Astrocyte (in vitro differentiated cells and primary cell): ENCODE measurements around the gene PCP4L1. TPM values are rescaled to one million over a fixed set of nuclear protein-coding genes. Genes with fewer than 3 reads are reported as not detected.

Experiments used
- DNase-seq: peaks from one replicate; pipeline ENCODE4 v3.0.0-alpha.2; 2010; ENCODE audit warnings: low read depth
- FAIRE-seq: peaks from 2 replicates; lab custom pipeline; 2011; peaks lifted over from hg19 to GRCh38; lab: Jason Lieb, UNC
- H2AFZ ChIP-seq: 2 replicates; pipeline ENCODE4 v1.6.0; 2012; ENCODE audit warnings: low read depth, low read length, inconsistent platforms
- H3K27ac ChIP-seq: 2 replicates; pipeline ENCODE4 v1.5.1; 2011; ENCODE audit warnings: low read depth, low read length, inconsistent platforms
- H3K27me3 ChIP-seq: 2 replicates; pipeline ENCODE4 v1.6.0; 2011; ENCODE audit warnings: low read length, inconsistent platforms; ENCODE audit not compliant: insufficient read depth
- H3K36me3 ChIP-seq: 2 replicates; pipeline ENCODE4 v1.5.1; 2011; ENCODE audit warnings: low read length, inconsistent platforms; ENCODE audit not compliant: insufficient read depth
- H3K4me1 ChIP-seq: 2 replicates; pipeline ENCODE4 v1.5.1; 2011; ENCODE audit warnings: low read length, inconsistent platforms; ENCODE audit not compliant: insufficient read depth
- H3K4me2 ChIP-seq: 2 replicates; pipeline ENCODE4 v1.6.0; 2012; ENCODE audit warnings: low read length, inconsistent platforms
- H3K4me3 ChIP-seq: 2 replicates; pipeline ENCODE4 v1.5.1; 2011; ENCODE audit warnings: low read depth, mild to moderate bottlenecking, low read length, inconsistent platforms; ENCODE audit not compliant: insufficient read depth
- H3K79me2 ChIP-seq: 2 replicates; pipeline ENCODE4 v1.6.0; 2012; ENCODE audit warnings: mild to moderate bottlenecking, low read length, inconsistent platforms; ENCODE audit not compliant: insufficient read depth
- H3K9ac ChIP-seq: 2 replicates; pipeline ENCODE4 v1.6.0; 2012; ENCODE audit warnings: mild to moderate bottlenecking, low read length, inconsistent platforms
- H3K9me3 ChIP-seq: 2 replicates; pipeline ENCODE4 v1.5.1; 2012; ENCODE audit warnings: low read depth, mild to moderate bottlenecking, low read length, inconsistent platforms; ENCODE audit not compliant: insufficient read depth
- H4K20me1 ChIP-seq: 2 replicates; pipeline ENCODE4 v1.6.0; 2012; ENCODE audit warnings: low read length, inconsistent platforms; ENCODE audit not compliant: insufficient read depth
- H3K27ac Mint-ChIP-seq: one replicate; pipeline ENCODE4 v1.8.0; 2021; ENCODE audit warnings: mild to moderate bottlenecking, mixed read lengths; ENCODE audit not compliant: unreplicated experiment
- H3K27me3 Mint-ChIP-seq: one replicate; pipeline ENCODE4 v1.8.0; 2021; ENCODE audit warnings: low read depth, mixed read lengths; ENCODE audit not compliant: unreplicated experiment
- H3K36me3 Mint-ChIP-seq: one replicate; pipeline ENCODE4 v1.8.0; 2021; ENCODE audit warnings: low read depth, mixed read lengths; ENCODE audit not compliant: unreplicated experiment
- H3K4me1 Mint-ChIP-seq: one replicate; pipeline ENCODE4 v1.8.0; 2021; ENCODE audit warnings: low read depth, mixed read lengths; ENCODE audit not compliant: unreplicated experiment
- H3K4me3 Mint-ChIP-seq: one replicate; pipeline ENCODE4 v1.8.0; 2021; ENCODE audit warnings: mild to moderate bottlenecking, moderate library complexity, mixed read lengths; ENCODE audit not compliant: unreplicated experiment
- H3K9me3 Mint-ChIP-seq: one replicate; pipeline ENCODE4 v1.8.0; 2021; ENCODE audit warnings: mild to moderate bottlenecking, mixed read lengths; ENCODE audit not compliant: unreplicated experiment
- EZH2 ChIP-seq: IDR thresholded peaks from 2 replicates; pipeline ENCODE4 v1.6.1; 2012; ENCODE audit warnings: mild to moderate bottlenecking, low read length, inconsistent platforms; ENCODE audit not compliant: insufficient read depth
- total RNA-seq: library from RNA; stranded (reverse); gene quantifications from 2 replicates; pipeline ENCODE4 v1.2.1, GENCODE V29; 2021
- TF ChIP-seq, protein P1 (sequence below): IDR thresholded peaks from 2 replicates; pipeline ENCODE4 v1.5.1; 2011; ENCODE audit warnings: low read depth, mild to moderate bottlenecking, inconsistent platforms, low read length, moderate library complexity; ENCODE audit not compliant: insufficient read depth

PCP4L1 gene
- total RNA-seq, 1 donor from 2014 or later: not detected

- H2AFZ ChIP-seq: no peak overlapping the region
Measured at GRCh38 chr1:161261261-161262235, 3.0 kb downstream of the PCP4L1 start.

DNA sequence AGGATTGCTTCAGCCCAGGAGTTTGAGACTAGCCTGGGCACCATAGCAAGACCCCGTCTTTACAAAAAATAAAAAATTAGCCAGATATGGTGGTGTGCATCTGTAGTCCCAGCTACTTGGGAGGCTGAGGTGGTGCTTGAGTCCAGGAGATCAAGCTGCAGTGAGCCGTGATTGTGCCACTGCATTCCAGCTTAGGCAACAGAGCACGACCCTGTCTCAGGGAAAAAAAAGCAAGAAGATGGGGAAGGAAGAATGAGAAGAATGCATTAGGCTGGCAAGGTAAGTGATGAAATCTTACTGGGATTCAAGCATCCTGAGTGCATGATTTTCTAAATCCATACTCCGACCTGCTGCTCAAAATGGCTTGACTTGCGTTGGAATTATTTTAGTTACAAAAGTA, 6.8 kb downstream of the PCP4L1 start:
- FAIRE-seq: no peak
- H3K9me3 Mint-ChIP-seq: no peaks in the 10 kb centered on the region

More at GRCh38 chr1:161261261-161262235, 3.0 kb downstream of the PCP4L1 start:
- Mint-ChIP-seq H3K4me3 (no peak overlapping the region), H3K27ac (no peak overlapping the region), H3K4me1 (peaks cover 7% of the 10 kb centered on the region), H3K36me3 (peaks cover 3% of the 10 kb centered on the region), H3K9me3 (peaks cover 12% of the 10 kb centered on the region), H3K27me3 (peaks cover 40% of the 10 kb centered on the region)
- H3K36me3 ChIP-seq: no peaks in the 10 kb centered on the region
- no peak overlapping the region for H3K27ac ChIP-seq
- TF ChIP-seq, protein P1, sequence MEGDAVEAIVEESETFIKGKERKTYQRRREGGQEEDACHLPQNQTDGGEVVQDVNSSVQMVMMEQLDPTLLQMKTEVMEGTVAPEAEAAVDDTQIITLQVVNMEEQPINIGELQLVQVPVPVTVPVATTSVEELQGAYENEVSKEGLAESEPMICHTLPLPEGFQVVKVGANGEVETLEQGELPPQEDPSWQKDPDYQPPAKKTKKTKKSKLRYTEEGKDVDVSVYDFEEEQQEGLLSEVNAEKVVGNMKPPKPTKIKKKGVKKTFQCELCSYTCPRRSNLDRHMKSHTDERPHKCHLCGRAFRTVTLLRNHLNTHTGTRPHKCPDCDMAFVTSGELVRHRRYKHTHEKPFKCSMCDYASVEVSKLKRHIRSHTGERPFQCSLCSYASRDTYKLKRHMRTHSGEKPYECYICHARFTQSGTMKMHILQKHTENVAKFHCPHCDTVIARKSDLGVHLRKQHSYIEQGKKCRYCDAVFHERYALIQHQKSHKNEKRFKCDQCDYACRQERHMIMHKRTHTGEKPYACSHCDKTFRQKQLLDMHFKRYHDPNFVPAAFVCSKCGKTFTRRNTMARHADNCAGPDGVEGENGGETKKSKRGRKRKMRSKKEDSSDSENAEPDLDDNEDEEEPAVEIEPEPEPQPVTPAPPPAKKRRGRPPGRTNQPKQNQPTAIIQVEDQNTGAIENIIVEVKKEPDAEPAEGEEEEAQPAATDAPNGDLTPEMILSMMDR: no peak
- TF ChIP-seq EZH2: no peak
- no peak overlapping the region for H3K4me3 ChIP-seq
- H3K4me1 ChIP-seq: peaks cover 11% of the 10 kb centered on the region
- H4K20me1 ChIP-seq: no peaks in the 10 kb centered on the region
- H3K27me3 ChIP-seq: peaks cover 40% of the 10 kb centered on the region
- no peaks in the 10 kb centered on the region for H3K79me2 ChIP-seq
- DNase-seq (no peak), FAIRE-seq (no peak)
- H3K9ac ChIP-seq: no peak overlapping the region
- H3K4me2 ChIP-seq: no peak overlapping the region
- H3K9me3 ChIP-seq: peaks cover 8% of the 10 kb centered on the region

More for the DNA sequence above, 6.8 kb downstream of the PCP4L1 start:
- Histone ChIP-seq H3K4me1 (peaks cover 6% of the 10 kb centered on the region), H3K79me2 (no peaks in the 10 kb centered on the region), H2AFZ (no peak overlapping the region), H3K9ac (no peak overlapping the region), H3K9me3 (no peaks in the 10 kb centered on the region), H3K27ac (no peak overlapping the region), H3K4me3 (no peak overlapping the region), H3K4me2 (no peak overlapping the region), H4K20me1 (no peaks in the 10 kb centered on the region), H3K27me3 (peaks cover 16% of the 10 kb centered on the region), H3K36me3 (no peaks in the 10 kb centered on the region)
- TF ChIP-seq, protein P1: no peak
- no peak for TF ChIP-seq EZH2
- H3K4me1 Mint-ChIP-seq: peaks cover 10% of the 10 kb centered on the region
- no peaks in the 10 kb centered on the region for H3K36me3 Mint-ChIP-seq
- no peak overlapping the region for H3K27ac Mint-ChIP-seq
- no peak for DNase-seq
- H3K4me3 Mint-ChIP-seq: no peak overlapping the region
- H3K27me3 Mint-ChIP-seq: peaks cover 16% of the 10 kb centered on the region
